ENCODE results near the gene NOXRED1.

Gene NOXRED1

DNA sequence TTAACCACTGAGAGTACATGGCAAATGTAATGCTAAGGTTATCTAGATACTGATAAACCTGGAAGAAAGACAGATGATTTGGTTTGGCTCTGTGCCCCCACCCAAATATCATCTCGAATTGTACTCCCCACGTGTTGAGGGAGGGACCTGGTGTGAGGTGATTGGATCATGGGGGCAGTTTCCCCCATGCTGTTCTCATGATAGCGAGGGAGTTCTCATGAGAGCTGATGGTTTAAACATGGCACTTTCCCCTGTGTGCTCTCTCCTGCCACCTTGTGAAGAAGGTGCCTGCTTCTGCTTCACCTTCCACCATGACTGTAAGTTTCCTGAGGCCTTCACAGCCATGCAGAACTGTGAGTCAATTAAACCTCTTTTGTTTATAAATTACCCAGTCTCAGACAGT lies 14.2 kb downstream of the NOXRED1 start:
- no peak for DNase-seq

DNA sequence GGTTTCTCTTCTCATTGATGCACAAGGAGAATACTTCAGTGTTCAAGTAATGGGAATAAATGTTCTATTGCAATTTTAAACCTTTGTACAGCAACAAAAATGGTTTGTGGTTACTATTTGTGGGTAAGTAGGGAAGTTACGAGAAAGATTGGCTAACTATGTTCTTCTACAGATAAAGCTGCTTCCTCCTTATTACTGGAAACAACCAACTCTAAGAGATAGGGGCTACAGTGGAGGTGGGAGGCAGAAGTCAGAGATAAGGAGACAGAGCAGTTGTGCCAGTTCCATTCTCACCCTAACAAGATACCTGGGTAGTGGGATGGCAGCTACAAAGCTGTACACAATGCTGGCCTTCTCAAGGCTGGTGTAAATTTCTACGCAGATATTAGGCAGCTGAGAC lies 16.2 kb downstream of the NOXRED1 start:
- DNase-seq = no peak

DNA sequence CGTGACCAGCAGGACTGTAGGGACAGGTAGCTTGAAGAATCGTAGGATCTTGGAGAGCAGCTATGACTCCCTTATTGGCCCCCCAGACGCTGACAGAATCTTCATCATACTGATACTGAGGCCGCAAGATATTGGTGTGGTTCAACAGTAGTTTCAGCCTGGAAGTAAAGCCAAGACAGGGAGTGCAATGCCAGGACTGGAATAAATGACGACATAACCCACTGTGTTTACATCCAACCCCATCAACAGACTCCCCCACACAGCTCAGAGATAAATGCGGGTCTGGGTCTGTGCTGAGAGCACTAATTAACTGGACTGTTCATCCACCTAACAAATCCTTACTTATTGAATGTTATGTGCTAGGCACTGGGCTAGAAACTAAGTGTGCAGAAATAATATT lies 16.6 kb downstream of the NOXRED1 start:
- peak in 1 of 51 donors; percentile 8 for DNase-seq

DNA sequence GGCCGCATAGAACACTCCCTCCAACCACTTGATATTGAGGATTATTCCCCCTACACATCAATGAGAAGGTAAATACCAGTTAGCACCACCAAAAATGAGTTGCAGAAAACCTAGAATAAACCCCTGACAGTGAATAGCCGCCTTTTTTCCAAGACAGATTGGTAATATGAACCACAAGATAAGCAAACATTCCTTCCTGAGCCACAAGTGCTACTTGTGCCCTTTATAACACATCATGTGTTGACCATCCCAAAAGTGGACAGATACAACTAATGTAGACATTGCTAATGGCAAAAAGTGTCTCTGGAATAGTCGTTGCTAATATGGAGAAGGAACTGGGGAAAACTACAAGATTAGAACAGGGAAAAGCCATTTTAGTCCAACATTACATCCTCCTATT lies 17.2 kb downstream of the NOXRED1 start:
- no peak for DNase-seq

DNA sequence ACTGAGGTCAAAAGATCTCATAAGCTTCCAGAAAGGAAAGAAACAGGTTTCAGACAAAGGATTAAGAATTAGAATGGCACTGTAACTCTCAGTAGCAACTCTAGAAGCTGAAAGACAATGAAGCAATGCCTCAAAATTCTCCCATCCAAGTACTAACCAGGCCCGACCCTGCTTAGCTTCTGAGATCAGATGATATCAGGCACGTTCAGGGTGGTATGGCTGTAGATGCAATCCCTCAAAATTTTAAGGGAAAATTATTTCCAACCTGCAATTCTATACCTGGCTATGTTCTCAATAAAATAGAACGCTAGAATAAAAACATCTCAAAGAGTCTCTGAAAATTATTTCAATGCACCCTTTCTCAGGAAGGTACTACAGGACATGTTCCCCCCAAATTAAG lies 19.6 kb downstream of the NOXRED1 start:
- DNase-seq = no peak

DNA sequence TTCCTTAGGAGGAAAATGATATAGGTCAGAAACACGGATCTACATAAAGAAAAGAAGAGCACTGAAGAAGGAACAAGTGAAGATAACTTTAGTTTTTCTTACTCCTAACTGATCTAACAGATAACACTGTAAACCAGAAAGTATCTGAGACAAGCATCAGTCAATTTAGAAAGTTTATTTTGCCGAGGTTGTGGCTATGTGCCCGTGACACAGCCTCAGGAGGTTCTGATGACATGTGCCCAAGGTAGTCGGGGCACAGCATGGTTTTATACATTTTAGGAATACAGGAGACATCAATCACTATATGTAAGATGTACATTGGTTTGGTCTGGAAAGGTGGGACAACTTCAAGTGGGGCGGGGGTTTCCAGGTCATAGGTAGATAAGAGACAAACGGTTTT lies 23.1 kb downstream of the NOXRED1 start:
- DNase-seq = no peak

DNA sequence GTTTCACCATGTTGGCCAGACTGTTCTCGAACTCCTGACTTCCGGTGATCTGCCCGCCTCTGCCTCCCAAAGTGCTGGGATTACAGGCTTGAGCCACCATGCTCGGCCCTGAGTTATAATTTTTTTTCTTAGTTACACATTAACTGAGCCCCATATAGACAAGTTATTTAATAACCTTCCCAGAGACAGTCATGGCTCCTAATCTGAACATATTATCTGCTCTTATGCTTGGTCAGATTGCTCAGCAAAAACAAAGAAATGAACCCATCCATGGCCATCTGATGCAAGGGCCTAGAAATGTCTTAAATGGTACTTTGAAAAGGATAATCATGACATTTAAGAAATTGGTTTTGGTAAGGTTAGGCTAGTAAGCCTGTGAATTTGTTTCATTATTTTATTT lies 33.1 kb downstream of the NOXRED1 start:
- DNase-seq = no peak

DNA sequence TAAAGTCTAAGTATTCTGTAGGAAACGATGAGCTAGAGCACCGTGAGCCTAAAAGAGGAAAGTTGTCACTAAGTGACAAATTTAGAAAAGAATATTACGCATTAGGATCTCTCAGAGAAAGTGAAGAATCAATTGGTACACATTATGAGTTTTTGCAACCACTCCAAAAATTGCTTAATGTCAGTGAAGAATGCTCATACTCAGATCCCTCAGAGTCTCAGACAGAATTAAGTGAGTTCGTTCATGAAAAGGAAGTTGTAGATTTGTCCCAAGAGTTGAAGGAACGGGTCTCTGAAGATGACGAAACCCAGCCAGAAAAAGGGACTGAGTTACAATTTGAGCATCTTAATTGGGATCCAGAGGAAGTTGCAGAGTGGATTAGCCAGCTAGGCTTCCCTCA lies 44.6 kb downstream of the NOXRED1 start:
- no peak for DNase-seq

DNA sequence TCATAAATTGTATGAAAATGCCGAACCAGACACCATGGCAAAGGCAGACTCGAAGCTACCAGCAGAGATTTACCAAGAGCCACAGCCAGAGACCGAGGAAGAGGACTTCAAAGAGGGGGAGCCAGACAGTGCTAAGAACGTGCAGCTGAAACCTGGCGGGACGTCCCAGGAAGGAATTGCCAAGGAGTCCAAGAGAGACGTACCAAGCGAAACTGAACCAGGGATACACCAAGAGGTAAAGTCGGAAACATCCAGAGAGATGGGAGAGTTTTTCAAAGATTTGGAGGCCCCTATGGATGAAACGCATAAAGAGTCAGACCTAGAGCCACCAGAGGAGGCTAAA lies 45.9 kb downstream of the NOXRED1 start:
- DNase-seq = peak in 1 of 51 donors; percentile 20

DNA sequence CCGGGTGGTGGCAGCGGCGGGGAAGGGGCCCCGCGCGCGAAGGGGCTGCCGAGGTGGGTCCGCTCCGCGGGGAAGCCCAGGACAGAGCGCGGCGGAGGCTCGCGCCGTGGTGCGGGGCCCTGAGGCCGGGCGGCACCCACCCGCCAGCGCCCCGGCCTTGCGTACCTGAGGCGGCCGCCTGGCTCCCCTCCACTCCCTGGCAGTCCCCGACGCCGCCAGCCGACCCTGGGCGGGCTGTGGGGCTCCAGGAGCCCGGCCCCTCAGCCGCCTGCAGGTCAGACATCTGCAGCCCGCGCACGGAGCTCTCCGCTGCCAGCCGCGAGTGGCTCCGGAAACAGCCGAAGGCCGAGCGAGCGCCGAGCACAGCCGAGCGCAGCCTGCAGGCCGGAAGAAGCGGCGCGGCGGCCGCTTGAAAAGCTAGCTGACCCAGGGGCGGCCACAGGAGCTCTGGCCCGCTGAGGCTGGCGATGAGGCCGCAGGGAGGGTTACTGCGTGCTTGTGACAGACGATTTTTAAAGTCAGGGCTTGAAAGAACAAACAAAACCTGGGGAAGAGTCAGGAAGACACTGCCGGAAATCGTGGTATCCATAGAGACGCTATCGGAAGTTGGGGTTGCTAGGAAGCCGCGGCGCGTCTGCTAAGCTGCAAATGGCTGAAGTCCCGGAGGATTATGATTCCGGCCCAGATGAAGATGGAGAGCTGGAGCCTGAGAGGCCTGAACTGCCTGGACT lies 46.4 kb downstream of the NOXRED1 start, which contains the start of the genes SAMD15 and TMED8:
SAMD15 (plus strand) TSS at position 609 of the 731 bp plus-strand sequence; CDS start at position 649, 40 bp downstream.
TMED8 (minus strand) TSS at position 324 of the 731 bp plus-strand sequence; CDS start at position 283, 41 bp downstream.
- DNase-seq = peak; percentile 31 to 95 (median 78)

DNA sequence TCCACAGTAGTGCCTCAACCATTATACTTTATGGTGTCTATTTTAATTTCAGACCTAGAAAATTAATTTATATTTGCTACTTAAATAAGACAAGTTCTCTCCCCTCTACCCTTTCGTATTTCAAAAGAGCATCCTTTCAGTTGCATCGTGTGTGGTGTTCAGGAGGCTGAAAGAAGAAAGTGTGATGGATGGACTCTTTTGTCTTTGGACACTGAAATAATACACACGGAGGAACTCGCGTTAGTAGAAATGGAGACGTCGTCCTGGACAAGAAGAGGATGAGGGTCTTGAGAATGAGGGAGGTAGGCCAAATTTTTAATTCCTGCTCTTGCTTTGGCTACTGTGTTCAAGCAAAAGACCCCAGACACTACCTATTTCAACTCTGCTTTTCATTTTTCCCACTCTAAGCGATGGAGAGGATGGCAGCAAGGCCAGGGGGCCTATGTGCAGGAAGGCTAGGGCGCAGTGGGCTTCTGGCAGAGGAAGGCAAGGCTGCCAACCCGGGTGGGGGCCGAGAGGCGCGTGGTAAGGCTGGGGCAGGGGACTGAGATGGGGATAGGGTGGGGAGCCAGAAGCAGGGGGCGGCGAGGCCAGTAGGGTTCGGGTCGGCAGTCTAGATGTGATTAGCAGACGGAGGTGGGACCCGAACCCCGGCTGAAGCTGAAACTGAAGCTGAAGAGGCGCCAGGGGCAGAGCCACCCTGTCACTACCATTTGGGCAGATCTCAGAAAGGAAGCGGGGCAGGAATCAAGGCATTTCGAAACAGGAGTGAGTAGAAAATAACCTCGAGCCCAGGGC lies 47.2 kb downstream of the NOXRED1 start:
- DNase-seq = peak in 21 of 51 donors; percentile 19 to 61 (median 34)

DNA sequence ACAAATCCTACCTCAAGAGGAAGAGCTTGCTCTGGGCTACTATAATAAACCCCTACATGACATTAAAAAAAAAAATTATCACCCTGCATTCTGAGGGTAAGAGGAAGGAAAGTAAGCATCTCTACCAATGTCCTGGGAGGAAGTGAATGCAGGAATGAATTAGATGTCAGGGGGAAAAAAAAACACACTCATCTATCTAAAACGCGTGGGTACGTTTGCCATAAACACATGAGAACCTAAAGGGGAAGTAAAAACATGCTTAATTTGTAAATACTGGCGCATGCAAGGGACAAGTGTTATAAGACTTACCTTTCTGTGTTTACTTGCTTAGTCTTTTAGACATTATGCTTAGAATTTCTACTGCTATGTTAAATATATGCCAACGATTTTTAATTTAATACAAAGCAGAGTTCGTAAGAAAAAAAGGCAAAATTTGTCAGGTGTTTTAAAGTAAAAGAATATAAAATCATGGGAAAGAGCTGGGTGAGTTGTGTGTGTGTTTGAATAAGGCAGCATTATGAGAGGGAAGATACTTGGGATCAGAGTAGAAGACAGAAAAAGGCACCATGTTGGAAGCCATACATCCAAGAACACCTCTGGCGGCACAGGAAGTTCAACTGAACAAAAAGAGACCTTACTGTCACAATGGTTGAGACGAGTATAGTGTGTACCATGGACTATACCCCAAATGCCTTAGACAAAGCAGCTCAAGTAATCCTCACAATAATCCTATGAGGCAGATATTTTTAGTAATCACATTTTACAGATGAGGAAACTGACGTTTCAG lies 48.0 kb downstream of the NOXRED1 start:
- no peak for DNase-seq

DNA sequence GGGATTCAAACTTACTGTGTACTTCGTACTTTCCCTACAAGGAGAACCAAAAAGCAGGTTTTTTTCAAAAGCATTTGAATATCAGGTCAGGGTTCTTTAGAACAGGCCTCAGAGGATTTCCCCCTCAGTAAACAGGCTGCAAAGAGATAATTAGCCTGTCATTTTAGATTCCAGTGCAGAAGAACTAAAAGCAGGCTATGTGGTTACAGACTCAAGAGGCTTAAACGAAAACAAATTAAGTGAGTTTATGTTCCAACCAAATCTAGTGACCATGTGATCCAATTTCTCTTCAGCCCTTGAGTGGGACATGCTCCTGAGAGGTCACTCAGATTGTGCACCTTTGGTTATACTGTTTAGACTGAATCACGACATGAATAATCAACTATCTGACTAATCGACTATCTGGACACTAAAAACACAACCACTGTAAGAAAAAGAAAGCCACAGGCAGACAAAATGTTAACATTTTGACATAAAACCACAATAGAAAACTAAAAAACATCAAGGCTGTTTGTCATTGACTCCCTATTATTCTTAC lies 51.0 kb downstream of the NOXRED1 start:
- peak in 1 of 51 donors; percentile 5 for DNase-seq

DNA sequence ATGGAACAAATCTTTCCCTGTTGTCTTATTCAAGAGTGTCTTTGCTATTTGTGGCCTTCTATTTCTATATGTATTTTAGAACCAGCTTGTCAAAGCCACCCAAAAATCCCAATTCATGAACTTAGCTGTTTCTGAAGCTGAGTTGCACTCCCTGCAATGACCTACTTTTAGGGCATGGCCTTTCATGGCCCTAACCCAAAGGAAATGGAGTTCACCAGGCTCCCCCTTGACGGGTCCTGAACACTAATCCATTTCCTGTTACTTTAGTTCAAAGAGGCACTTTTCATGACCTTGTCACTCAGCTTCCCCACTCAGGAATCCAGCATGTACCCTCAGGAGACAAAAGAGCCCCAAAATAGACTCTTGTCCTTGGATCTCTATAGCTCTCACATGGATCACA lies 54.0 kb downstream of the NOXRED1 start:
- DNase-seq = no peak

DNA sequence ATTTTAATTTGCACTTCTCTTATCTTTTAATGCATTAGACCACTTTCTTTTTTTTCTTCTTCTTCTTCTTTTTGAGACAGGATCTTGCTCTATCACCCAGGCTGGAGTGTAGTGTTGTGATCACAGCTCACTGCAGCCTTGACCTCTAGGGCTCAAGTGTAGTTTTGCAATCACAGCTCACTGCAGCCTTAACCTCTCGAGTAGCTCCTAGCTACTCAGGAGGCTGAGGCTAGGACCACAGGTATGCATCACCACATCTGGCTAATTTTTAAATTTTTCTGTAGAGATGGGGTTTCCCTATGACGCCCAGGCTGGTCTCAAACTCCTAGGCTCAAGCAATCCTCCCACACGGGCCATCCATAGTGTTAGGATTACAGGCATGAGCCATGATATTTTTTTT lies 59.2 kb downstream of the NOXRED1 start:
- DNase-seq = no peak

DNA sequence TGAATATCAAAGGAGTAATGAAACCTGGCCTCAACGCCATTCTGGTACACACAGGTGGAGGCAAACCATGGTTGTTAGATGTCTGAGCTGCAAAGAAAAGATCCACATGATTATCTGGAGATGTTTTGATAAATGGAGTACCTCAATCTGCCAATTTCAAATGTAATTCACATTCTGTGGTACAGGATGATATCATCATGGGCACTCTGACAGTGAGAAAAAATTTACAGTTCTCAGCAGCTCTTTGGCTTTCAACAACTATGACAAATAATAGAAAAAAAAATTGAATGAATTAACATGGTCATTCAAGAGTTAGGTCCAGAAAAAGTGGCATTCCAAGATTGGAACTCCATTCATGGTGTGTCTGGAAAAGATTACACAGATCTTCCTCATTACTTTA lies 63.7 kb downstream of the NOXRED1 start:
- DNase-seq = no peak

DNA sequence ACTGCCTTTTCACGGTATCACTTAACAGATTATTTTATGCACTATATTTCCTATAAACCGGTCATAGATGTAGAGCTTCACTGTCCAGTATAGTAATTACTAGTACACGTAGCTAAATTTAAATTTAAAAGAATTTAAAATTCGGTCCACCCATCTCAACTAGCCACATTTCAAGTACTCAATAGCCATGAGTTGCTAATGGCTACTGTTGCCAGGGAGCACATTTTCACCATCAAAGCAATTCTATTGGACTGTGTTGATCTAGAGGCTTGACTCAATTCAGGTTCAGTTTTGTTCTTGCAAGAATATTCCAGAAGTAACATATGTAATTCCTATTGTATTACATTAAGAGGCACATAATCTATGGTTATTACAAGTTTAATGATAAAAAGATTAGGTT lies 66.4 kb downstream of the NOXRED1 start:
- DNase-seq = no peak

DNA sequence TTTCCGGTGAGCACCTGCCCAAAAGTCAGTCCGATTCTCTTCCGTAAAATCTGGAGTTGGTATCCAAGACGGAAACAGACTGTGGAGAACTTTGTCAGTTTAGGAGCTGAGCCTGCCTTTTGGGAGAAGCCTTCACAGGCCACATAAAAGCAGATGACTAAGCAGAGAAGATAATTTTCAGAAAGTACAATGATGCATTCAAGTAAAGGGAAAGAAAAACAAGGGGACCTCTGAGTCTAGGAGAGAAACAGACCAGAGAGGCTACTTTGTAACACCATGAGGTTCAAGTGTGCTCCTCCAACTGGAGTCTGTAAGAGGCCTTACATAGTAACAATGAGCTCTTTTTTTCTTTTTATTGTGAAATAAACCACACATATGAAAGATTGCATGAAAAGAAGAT lies 67.5 kb downstream of the NOXRED1 start:
- DNase-seq = no peak

DNA sequence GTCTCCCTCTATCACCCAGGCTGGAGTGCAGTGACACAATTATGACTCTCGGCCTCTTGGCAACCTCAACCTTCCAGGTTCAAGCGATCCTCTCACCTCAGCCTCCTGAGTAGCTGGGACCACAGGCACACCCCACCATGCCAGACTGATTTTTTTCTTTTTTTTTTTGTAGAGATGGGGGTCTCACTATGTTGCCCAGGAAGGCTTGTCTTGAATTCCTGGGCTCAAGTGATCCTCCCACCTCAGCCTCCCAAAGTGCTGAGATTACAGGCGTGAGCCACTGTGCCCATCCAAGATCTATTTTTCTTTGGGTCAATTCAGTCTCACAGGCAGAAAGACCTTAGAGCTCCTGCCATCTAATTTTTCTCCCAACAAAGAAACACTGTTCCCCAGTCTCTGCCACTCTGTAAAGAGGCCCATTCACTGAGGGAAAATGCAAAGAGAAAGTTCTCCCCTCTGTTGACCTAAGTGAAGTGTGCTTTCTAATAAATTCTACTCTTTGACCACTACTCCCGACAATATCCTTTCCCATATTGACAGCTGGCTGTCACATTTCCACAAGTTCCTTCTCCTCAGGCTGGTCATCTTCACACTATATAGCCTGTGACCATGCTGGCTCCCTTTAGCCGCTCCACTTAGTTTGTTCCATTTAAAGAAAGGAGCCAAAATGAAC lies 69.7 kb downstream of the NOXRED1 start:
- DNase-seq = peak in 2 of 51 donors; percentile 25 to 28

DNA sequence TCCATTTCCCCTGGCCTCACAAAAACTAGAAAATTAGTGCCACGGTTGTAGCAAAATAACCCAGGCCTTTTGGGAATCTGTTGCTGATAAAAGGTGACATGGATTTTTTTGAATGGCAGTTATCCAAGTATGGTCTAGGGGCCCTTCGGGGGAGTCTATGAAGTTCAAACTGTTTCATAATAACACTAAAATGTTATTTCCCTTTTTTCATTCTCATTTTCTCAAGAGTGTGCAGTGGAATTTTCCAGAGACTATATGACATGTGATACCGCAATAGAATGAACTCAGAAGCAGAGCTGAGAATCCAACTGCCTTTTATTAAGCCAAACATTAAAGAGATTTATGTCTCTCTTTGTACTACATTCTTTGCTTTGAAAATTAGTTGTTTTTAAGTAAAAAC lies 75.6 kb downstream of the NOXRED1 start:
- DNase-seq = no peak

DNA sequence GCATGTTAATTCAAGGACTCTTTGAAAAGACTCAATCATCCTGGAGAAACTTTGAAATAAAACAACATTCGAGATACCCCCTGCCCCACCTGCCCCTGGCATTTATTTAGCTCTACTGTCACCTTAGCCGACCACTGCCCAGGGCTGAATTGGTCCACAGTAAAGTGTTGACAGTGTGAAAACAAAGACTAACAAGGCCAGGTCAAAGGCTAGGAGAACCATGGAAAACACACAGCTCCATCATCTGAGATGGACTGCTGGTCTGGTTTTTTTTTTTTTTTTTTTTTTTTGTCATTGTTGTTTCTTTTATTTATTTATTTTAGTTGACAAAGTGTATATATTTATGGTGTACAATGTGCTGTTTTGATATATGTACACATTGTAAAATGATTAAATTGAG lies 76.8 kb downstream of the NOXRED1 start:
- DNase-seq = no peak
